ENCODE results near the gene LMF1. TPM values are rescaled to one million over a fixed set of nuclear protein-coding genes. Genes with fewer than 3 reads are reported as not detected.

The LMF1 gene
- total and polyA plus RNA-seq, 9 of the 15 experiments (the other 6 are each of a cell fraction or from before 2014, with no cell fraction given) = 0.11 to 1.6 (median 0.55) TPM; not detected in 1

DNA sequence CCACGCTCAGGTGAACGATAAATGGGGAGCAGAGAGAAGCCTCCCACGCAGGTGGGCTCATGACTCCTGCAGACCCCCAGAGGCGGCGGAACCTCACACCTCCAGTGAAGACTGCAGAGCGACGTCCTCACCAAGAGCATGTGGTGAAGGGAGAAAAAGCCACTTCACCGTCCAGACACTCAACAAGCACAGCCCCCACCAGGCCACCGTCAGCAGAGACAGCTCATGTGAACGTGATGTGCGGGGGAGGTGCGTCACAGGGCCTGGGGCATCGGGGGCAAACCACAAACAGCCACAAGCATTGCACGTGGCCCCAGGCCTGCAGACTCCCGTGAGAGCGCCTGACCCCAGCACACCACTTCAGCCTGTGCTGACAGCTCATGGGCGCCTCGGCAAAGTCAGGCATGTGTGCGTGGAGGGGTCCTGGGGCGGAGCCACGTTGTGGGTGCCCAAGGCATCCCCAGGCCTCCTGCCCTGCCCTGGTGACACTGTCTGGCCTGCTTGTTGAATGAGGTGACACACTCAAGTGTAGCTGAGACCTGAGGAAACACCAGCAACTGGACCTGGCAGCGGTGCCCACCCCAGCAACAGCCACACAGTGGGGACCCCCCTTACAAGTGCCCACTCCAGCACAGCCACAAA lies 19.0 kb downstream of the LMF1 start (continued):
- TF ChIP-seq, protein P1, sequence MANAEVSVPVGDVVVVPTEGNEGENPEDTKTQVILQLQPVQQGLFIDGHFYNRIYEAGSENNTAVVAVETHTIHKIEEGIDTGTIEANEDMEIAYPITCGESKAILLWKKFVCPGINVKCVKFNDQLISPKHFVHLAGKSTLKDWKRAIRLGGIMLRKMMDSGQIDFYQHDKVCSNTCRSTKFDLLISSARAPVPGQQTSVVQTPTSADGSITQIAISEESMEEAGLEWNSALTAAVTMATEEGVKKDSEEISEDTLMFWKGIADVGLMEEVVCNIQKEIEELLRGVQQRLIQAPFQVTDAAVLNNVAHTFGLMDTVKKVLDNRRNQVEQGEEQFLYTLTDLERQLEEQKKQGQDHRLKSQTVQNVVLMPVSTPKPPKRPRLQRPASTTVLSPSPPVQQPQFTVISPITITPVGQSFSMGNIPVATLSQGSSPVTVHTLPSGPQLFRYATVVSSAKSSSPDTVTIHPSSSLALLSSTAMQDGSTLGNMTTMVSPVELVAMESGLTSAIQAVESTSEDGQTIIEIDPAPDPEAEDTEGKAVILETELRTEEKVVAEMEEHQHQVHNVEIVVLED (CRISPR knock-in tag; IDR thresholded peaks at IDR 0.05) = peak; percentile 70
- no peak for TF ChIP-seq HNRNPLL (IDR thresholded peaks at IDR 0.05; ENCODE audit: low read depth, low read length, poor library complexity, severe bottlenecking)
- peak; percentile 12; the same call in 1 of the 2 replicates for TF ChIP-seq JUN (IDR thresholded peaks at IDR 0.05; ENCODE audit: borderline replicate concordance, low read depth, low read length)
- peak; percentile 91; the same call in 1 of the 2 replicates for TF ChIP-seq JUN (CRISPR knock-in tag; IDR thresholded peaks at IDR 0.05; ENCODE audit: borderline replicate concordance)
- TF ChIP-seq XRCC3 (IDR thresholded peaks at IDR 0.05) = no peak
- TF ChIP-seq SETDB1 (IDR thresholded peaks at IDR 0.05; ENCODE audit: low read length) = no peak
- TF ChIP-seq, protein P2, sequence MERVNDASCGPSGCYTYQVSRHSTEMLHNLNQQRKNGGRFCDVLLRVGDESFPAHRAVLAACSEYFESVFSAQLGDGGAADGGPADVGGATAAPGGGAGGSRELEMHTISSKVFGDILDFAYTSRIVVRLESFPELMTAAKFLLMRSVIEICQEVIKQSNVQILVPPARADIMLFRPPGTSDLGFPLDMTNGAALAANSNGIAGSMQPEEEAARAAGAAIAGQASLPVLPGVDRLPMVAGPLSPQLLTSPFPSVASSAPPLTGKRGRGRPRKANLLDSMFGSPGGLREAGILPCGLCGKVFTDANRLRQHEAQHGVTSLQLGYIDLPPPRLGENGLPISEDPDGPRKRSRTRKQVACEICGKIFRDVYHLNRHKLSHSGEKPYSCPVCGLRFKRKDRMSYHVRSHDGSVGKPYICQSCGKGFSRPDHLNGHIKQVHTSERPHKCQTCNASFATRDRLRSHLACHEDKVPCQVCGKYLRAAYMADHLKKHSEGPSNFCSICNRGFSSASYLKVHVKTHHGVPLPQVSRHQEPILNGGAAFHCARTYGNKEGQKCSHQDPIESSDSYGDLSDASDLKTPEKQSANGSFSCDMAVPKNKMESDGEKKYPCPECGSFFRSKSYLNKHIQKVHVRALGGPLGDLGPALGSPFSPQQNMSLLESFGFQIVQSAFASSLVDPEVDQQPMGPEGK (CRISPR knock-in tag; IDR thresholded peaks at IDR 0.05; ENCODE audit: borderline replicate concordance) = no peak
- no peak for TF ChIP-seq HLTF (IDR thresholded peaks at IDR 0.05)
- peak; percentile 51 for TF ChIP-seq CBFA2T3 (IDR thresholded peaks at IDR 0.05)
- no peak for TF ChIP-seq NELFE (IDR thresholded peaks at IDR 0.05; ENCODE audit: insufficient read depth, insufficient read length)
- no peak for TF ChIP-seq ZNF764 (CRISPR knock-in tag; IDR thresholded peaks at IDR 0.05; ENCODE audit: low read depth)
- TF ChIP-seq FOSL1 (tag; conservative IDR thresholded peaks at IDR 0.05) = peak; percentile 91
- peak; percentile 45; the same call in 1 of the 2 replicates for TF ChIP-seq SOX6 (IDR thresholded peaks at IDR 0.05)
- TF ChIP-seq, protein P3, sequence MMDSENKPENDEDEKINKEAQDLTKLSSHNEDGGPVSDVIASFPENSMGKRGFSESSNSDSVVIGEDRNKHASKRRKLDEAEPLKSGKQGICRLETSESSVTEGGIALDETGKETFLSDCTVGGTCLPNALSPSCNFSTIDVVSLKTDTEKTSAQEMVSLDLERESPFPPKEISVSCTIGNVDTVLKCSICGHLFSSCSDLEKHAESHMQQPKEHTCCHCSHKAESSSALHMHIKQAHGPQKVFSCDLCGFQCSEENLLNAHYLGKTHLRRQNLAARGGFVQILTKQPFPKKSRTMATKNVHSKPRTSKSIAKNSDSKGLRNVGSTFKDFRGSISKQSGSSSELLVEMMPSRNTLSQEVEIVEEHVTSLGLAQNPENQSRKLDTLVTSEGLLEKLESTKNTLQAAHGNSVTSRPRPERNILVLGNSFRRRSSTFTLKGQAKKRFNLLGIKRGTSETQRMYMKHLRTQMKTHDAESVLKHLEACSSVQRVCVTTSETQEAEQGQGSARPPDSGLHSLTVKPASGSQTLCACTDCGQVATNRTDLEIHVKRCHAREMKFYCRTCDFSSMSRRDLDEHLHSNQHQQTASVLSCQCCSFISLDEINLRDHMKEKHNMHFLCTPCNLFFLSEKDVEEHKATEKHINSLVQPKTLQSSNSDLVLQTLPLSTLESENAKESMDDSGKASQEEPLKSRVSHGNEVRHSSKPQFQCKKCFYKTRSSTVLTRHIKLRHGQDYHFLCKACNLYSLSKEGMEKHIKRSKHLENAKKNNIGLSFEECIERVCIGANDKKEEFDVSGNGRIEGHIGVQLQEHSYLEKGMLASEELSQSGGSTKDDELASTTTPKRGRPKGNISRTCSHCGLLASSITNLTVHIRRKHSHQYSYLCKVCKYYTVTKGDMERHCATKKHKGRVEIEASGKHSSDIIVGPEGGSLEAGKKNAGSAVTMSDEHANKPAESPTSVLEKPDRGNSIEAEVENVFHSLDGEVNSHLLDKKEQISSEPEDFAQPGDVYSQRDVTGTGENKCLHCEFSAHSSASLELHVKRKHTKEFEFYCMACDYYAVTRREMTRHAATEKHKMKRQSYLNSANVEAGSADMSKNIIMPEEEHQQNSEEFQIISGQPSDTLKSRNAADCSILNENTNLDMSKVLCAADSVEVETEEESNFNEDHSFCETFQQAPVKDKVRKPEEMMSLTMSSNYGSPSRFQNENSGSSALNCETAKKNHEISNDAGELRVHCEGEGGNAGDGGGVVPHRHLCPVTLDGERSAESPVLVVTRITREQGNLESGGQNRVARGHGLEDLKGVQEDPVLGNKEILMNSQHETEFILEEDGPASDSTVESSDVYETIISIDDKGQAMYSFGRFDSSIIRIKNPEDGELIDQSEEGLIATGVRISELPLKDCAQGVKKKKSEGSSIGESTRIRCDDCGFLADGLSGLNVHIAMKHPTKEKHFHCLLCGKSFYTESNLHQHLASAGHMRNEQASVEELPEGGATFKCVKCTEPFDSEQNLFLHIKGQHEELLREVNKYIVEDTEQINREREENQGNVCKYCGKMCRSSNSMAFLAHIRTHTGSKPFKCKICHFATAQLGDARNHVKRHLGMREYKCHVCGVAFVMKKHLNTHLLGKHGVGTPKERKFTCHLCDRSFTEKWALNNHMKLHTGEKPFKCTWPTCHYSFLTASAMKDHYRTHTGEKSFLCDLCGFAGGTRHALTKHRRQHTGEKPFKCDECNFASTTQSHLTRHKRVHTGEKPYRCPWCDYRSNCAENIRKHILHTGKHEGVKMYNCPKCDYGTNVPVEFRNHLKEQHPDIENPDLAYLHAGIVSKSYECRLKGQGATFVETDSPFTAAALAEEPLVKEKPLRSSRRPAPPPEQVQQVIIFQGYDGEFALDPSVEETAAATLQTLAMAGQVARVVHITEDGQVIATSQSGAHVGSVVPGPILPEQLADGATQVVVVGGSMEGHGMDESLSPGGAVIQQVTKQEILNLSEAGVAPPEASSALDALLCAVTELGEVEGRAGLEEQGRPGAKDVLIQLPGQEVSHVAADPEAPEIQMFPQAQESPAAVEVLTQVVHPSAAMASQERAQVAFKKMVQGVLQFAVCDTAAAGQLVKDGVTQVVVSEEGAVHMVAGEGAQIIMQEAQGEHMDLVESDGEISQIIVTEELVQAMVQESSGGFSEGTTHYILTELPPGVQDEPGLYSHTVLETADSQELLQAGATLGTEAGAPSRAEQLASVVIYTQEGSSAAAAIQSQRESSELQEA (IDR thresholded peaks at IDR 0.05; ENCODE audit: low read depth) = peak; percentile 81
- peak; percentile 67 for TF ChIP-seq MEIS2 (IDR thresholded peaks at IDR 0.05; ENCODE audit: partially characterized antibody)

Data from K562 (cell line).